CD4-positive, alpha-beta memory T cell (primary cell): ENCODE results near the gene XRRA1. TPM values are rescaled to one million over a fixed set of nuclear protein-coding genes. Genes with fewer than 3 reads are reported as not detected.

ENCODE experiments used
- CTCF ChIA-PET: fragments of 350-600 bp; sonication (Branson Sonifier 250); formaldehyde crosslinking; loops from one replicate; lab custom pipeline; 2021; ENCODE audit warnings: inconsistent platforms; ENCODE audit not compliant: partially characterized antibody; lab: Charles Lee
- POLR2A ChIA-PET: fragments of 350-600 bp; sonication (Branson Sonifier 250); formaldehyde crosslinking; loops from one replicate; lab custom pipeline; 2021; ENCODE audit not compliant: partially characterized antibody; lab: Charles Lee
- DNase-seq, 5 donors: peaks; one replicate each; pipeline versions ENCODE4 v3.0.0 to v3.0.0-alpha.2; 2020 to 2022; ENCODE audit warnings: mixed read lengths in 1 of 5
- H3K27ac ChIP-seq: one replicate; pipeline ENCODE4 v1.7.0; 2013; ENCODE audit warnings: low read depth, low read length
- H3K27me3 ChIP-seq: 2 replicates; pipeline ENCODE4 v1.7.0; 2013; ENCODE audit warnings: mild to moderate bottlenecking, low read length, moderate library complexity; ENCODE audit not compliant: insufficient read depth
- H3K36me3 ChIP-seq: 2 replicates; pipeline ENCODE4 v1.7.0; 2013; ENCODE audit warnings: mild to moderate bottlenecking, low read length, moderate library complexity; ENCODE audit not compliant: insufficient read depth
- H3K4me1 ChIP-seq: 2 replicates; pipeline ENCODE4 v1.7.0; 2013; ENCODE audit warnings: mild to moderate bottlenecking, low read length, moderate library complexity; ENCODE audit not compliant: insufficient read depth
- H3K4me3 ChIP-seq, 2 donors: one replicate each; pipeline ENCODE4 v1.7.0; 2013; ENCODE audit warnings: low read length in 2 of 2, mild to moderate bottlenecking in 1 of 2
- H3K9me3 ChIP-seq, 2 donors: one replicate each; pipeline ENCODE4 v1.7.0; 2013; ENCODE audit warnings: low read length in 2 of 2, control low read depth in 1 of 2; ENCODE audit not compliant: control insufficient read depth in 1 of 2
- H3K27ac Mint-ChIP-seq, 7 donors: one replicate each; pipeline ENCODE4 v1.8.0; 2020 to 2021; ENCODE audit warnings: mixed read lengths in 7 of 7, mild to moderate bottlenecking in 6 of 7, inconsistent platforms in 3 of 7, moderate library complexity in 3 of 7
- H3K27me3 Mint-ChIP-seq, 2 donors: one replicate each; pipeline ENCODE4 v1.8.0; 2020 to 2021; ENCODE audit warnings: mixed read lengths in 2 of 2
- H3K36me3 Mint-ChIP-seq, 2 donors: one replicate each; pipeline ENCODE4 v1.8.0; 2020 to 2021; ENCODE audit warnings: mixed read lengths in 2 of 2, inconsistent platforms in 1 of 2, mild to moderate bottlenecking in 1 of 2
- H3K4me1 Mint-ChIP-seq, 4 donors: one replicate each; pipeline ENCODE4 v1.8.0; 2020 to 2021; ENCODE audit warnings: mixed read lengths in 4 of 4, mild to moderate bottlenecking in 1 of 4
- H3K4me3 Mint-ChIP-seq, 8 donors: one replicate each; pipeline ENCODE4 v1.8.0; 2020 to 2021; ENCODE audit warnings: mixed read lengths in 8 of 8, mild to moderate bottlenecking in 7 of 8, moderate library complexity in 6 of 8, inconsistent platforms in 3 of 8
- H3K9me3 Mint-ChIP-seq, 8 donors: one replicate each; pipeline ENCODE4 v1.8.0; 2020 to 2021; ENCODE audit warnings: mixed read lengths in 8 of 8, mild to moderate bottlenecking in 5 of 8, inconsistent platforms in 3 of 8, moderate library complexity in 1 of 8
- intact Hi-C: fragments of 100-400 bp; cut with micrococcal nuclease; formaldehyde crosslinking; loops from one replicate; pipeline ENCODE4 v1.15.1; 2023
- polyA plus RNA-seq, 2 donors: library from polyadenylated mRNA; unstranded; fragments of 300-500 nt; fragmentation: Illumina TruSeq; gene quantifications; one replicate each; pipeline ENCODE4 v1.2.3, GENCODE V29; 2021
- total RNA-seq, 2 experiments: library from RNA; stranded (reverse); gene quantifications; one replicate each; pipeline ENCODE4 v1.2.3, GENCODE V29; 2021

The XRRA1 gene
- total and polyA plus RNA-seq, 4 experiments from 2014 or later, result 4.1 to 21.1 (median 12.9) TPM

DNA sequence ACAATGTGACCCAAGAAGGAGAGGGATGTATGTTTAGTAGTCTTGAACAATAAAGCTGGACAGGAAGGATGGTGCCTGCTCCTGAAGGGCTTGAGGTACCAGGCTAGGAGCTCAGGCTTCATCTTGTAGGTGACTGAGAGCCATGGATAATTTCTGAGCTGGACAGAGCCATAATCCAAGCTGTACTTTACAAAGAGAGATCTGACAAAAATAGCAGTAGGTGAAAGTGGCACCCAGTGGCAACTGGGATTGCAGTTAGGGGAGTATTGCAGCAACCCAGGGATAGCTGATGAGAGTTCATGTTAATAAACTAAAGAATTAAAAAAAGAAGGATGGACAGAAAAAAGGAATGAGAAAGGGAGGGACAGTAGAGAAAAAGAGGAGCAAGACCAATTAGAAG is 7.4 kb downstream of the XRRA1 start:
- POLR2A ChIA-PET, result interaction anchor here (0.6 kb wide), 1 partner anchor 9 kb away, joined by 4 read pairs; no protein-coding TSS in a partner anchor
- Mint-ChIP-seq H3K9me3 (no peaks in the 10 kb centered on the region), H3K4me3 (no peak overlapping the region), H3K27me3 (no peaks in the 10 kb centered on the region), H3K27ac (peak overlapping the region in 1 of 7 donors; percentile 6), H3K4me1 (peaks cover 0 to 43% (median 7%) of the 10 kb centered on the region in 4 donors), H3K36me3 (peaks cover 30 to 48% of the 10 kb centered on the region in 2 donors)
- Histone ChIP-seq H3K4me1 (no peaks in the 10 kb centered on the region), H3K27me3 (no peaks in the 10 kb centered on the region), H3K4me3 (no peak overlapping the region), H3K27ac (no peak overlapping the region), H3K36me3 (peaks cover 7% of the 10 kb centered on the region), H3K9me3 (no peaks in the 10 kb centered on the region)
- CTCF ChIA-PET, result interaction anchor here (1.6 to 4.6 kb wide), 2 partner anchors 11 to 331 kb away, joined by 3 to 30 read pairs; no protein-coding TSS in a partner anchor
- DNase-seq, result no peak
- intact Hi-C loops, result loop anchor here (10.0 kb wide), 1 partner anchor 547 kb away; the partner anchor contains the start of gene PGM2L1

DNA sequence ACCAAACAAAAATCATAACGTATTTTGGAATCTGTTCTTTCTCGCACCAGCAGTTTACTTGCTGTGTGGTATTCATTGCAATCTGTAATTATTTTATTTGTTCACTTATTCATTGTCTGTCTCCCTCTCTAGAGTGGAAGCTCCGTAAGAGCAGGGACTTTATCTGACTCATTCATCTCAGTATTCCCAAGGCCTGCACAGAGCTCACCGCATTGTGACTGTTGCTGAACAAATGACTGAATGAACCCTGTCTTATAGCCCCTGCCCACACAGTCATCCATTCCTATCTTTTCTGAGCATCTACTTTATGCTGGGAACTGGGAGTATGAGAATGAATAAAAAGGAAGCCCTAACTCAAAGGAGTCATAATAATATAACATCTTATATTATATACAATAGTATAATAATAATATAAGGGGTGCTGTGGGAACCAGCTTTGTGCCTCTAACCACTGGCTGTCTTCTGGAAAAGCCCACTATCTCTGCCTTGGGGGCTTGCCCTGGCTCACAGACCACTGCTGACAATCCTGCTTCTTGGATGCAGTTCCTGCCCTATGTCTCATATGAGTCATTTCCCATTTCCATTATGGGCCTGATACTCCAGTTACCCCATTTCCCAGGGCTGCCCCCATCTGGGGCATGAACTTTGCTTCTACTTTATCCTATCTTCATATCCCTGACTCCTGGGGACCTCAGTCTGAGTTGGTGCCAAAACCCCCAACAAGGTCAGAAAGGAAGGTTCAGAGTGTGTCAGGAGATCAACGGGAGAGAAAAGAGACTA is 11.0 kb downstream of the XRRA1 start:
- Mint-ChIP-seq H3K36me3 (peaks cover 51 to 61% of the 10 kb centered on the region in 2 donors), H3K4me3 (no peak overlapping the region), H3K9me3 (no peaks in the 10 kb centered on the region), H3K27ac (no peak overlapping the region), H3K27me3 (no peaks in the 10 kb centered on the region), H3K4me1 (peaks cover 0 to 22% (median 5%) of the 10 kb centered on the region in 4 donors)
- H3K4me1 ChIP-seq, result no peaks in the 10 kb centered on the region
- peaks cover 17% of the 10 kb centered on the region for H3K36me3 ChIP-seq
- H3K4me3 ChIP-seq, result no peak overlapping the region
- DNase-seq, result no peak
- intact Hi-C loops, result no loop called here
- no peak overlapping the region for H3K27ac ChIP-seq
- ChIA-PET POLR2A (interaction anchor here (0.6 kb wide), 1 partner anchor 70 kb away, joined by 4 read pairs; no protein-coding TSS in a partner anchor), CTCF (interaction anchor here (1.1 kb wide), 2 partner anchors 13 to 203 kb away, joined by 3 read pairs; no protein-coding TSS in a partner anchor)
- H3K9me3 ChIP-seq, result no peaks in the 10 kb centered on the region
- H3K27me3 ChIP-seq, result no peaks in the 10 kb centered on the region

DNA sequence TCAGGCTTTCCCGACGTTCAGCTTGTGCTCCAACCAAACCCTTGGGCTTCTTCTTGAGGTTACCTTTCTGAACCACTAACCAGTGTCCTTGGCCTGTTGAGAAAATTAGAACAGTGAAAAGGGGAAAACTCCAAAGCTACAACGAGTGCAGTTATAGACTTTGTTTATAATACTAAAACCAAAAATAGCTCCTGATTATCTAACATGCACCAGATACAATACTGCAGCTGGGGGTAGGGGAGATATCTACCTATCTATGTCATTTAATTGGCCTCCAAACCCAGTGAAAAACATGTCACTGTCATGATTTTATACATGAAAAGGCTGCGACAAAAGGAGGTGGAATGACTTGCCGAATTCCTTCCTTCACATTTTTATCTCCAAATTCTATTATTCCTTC is 11.9 kb downstream of the XRRA1 start:
- Histone ChIP-seq H3K4me1 (no peaks in the 10 kb centered on the region), H3K27me3 (no peaks in the 10 kb centered on the region), H3K9me3 (no peaks in the 10 kb centered on the region), H3K36me3 (peaks cover 17% of the 10 kb centered on the region), H3K4me3 (no peak overlapping the region), H3K27ac (no peak overlapping the region)
- Mint-ChIP-seq H3K4me3 (no peak overlapping the region), H3K27ac (peak overlapping the region in 1 of 7 donors; percentile 9), H3K27me3 (no peaks in the 10 kb centered on the region), H3K9me3 (no peaks in the 10 kb centered on the region), H3K36me3 (peaks cover 52 to 57% of the 10 kb centered on the region in 2 donors), H3K4me1 (peaks cover 0 to 16% (median 4%) of the 10 kb centered on the region in 4 donors)
- ChIA-PET POLR2A (no interaction called here), CTCF (interaction anchor here (1.1 kb wide), 2 partner anchors 12 to 204 kb away, joined by 3 read pairs; no protein-coding TSS in a partner anchor)
- intact Hi-C loops, result no loop called here
- no peak for DNase-seq

DNA sequence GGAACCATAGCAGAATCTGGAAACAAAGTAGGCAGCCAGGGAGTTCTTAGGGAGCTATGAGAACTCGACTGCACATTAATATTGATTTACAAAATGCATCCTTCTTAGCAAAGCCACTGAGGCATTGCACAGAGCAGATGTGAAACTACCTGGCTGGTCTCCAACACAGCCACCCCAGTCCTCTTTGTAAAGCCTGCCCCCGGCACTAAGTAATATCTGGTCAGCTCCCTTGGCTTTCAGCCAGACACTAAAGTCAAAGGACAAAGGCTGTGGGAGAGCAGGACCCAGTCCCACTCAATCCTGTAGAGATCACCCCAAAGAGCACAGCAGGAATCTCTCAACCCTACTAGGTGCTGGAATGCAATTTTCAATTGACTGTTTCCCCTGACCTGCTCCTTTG is 12.8 kb downstream of the XRRA1 start:
- DNase-seq, result no peak
- Mint-ChIP-seq H3K36me3 (peaks cover 48 to 50% of the 10 kb centered on the region in 2 donors), H3K27me3 (no peaks in the 10 kb centered on the region), H3K4me3 (no peak overlapping the region), H3K9me3 (no peaks in the 10 kb centered on the region), H3K4me1 (peaks cover 0 to 11% (median 0%) of the 10 kb centered on the region in 4 donors), H3K27ac (no peak overlapping the region)
- Histone ChIP-seq H3K9me3 (no peaks in the 10 kb centered on the region), H3K27me3 (no peaks in the 10 kb centered on the region), H3K27ac (no peak overlapping the region), H3K4me1 (no peaks in the 10 kb centered on the region), H3K4me3 (no peak overlapping the region), H3K36me3 (peaks cover 17% of the 10 kb centered on the region)
- intact Hi-C loops, result no loop called here
- ChIA-PET CTCF (no interaction called here), POLR2A (no interaction called here)

DNA sequence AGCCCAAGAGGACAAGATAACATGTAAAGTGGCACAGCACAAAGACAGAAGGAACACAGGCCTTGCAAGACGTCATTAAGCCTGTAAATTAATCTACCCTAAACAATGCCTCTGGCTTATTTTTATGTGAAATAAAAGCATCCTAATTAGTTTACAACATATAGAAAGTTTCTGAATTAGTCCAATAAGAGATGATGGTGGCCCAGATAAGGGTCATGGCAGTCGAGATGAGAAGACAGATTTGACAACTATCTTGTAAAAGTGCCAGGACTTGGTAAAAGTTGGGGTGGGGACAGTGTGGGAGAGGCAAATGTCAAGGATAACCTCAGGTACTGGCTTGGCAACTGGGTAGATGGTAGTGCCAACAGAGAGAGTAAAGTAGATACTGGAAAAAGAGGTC is 13.6 kb downstream of the XRRA1 start:
- CTCF ChIA-PET, result interaction anchor here (1.3 to 1.6 kb wide), 2 partner anchors 13 to 269 kb away, joined by 3 read pairs; partner anchors contain the start of genes SPCS2 and XRRA1
- Mint-ChIP-seq H3K4me1 (peaks cover 0 to 9% (median 0%) of the 10 kb centered on the region in 4 donors), H3K4me3 (no peak overlapping the region), H3K9me3 (no peaks in the 10 kb centered on the region), H3K36me3 (peaks cover 46% of the 10 kb centered on the region in 2 donors), H3K27ac (no peak overlapping the region), H3K27me3 (no peaks in the 10 kb centered on the region)
- Histone ChIP-seq H3K9me3 (no peaks in the 10 kb centered on the region), H3K4me3 (no peak overlapping the region), H3K36me3 (peaks cover 17% of the 10 kb centered on the region), H3K27ac (no peak overlapping the region), H3K4me1 (no peaks in the 10 kb centered on the region), H3K27me3 (no peaks in the 10 kb centered on the region)
- intact Hi-C loops, result no loop called here
- DNase-seq, result no peak
- POLR2A ChIA-PET, result no interaction called here

DNA sequence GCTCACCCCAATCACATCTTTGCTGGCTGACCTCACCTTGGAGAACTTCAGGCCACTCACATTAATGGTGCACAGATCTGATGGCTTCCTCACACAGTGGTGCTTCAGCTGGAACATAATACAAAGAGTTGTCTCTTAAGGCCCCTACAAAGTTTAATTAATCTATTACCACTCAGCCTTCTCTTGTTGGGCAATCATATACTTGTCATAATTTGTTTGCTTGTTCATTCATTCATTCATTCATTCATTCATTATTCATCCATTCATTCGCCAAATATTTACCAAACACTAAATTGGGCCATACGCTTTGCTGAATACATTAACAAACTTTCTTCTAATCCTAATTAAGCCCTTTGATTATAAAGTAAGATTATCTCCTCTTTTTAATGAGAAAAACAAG is 15.1 kb downstream of the XRRA1 start:
- Mint-ChIP-seq H3K27me3 (no peaks in the 10 kb centered on the region), H3K4me3 (no peak overlapping the region), H3K4me1 (peaks cover 0 to 5% (median 0%) of the 10 kb centered on the region in 4 donors), H3K27ac (no peak overlapping the region), H3K36me3 (peaks cover 34 to 39% of the 10 kb centered on the region in 2 donors), H3K9me3 (no peaks in the 10 kb centered on the region)
- no peaks in the 10 kb centered on the region for H3K9me3 ChIP-seq
- POLR2A ChIA-PET, result no interaction called here
- DNase-seq, result no peak
- no peak overlapping the region for H3K4me3 ChIP-seq
- no peaks in the 10 kb centered on the region for H3K4me1 ChIP-seq
- intact Hi-C loops, result no loop called here
- H3K27ac ChIP-seq, result no peak overlapping the region
- CTCF ChIA-PET, result interaction anchor here (1.2 to 1.6 kb wide), 3 partner anchors 15 to 315 kb away, joined by 3 read pairs; partner anchors contain the start of genes SPCS2 and XRRA1
- no peaks in the 10 kb centered on the region for H3K27me3 ChIP-seq
- H3K36me3 ChIP-seq, result peaks cover 17% of the 10 kb centered on the region

DNA sequence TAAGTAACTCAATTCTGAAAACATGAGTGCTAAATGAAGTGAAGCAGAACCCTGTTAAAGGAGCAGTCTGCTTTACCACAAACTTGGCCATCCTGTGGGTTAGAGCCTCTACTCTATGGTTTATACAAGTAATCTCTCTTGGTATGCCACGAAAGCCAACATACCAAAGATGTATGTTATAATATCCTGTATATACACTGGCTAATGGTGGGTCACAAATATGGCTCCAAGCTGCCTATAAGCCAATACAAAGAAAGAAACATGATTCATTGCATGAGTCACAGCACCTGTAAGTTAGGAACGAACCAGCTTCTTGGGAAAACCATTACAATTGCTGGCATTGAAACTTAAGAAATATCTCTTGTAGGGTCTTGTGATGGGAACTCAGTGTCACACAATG is 16.1 kb downstream of the XRRA1 start:
- Mint-ChIP-seq H3K9me3 (no peaks in the 10 kb centered on the region), H3K27ac (no peak overlapping the region), H3K4me3 (no peak overlapping the region), H3K27me3 (no peaks in the 10 kb centered on the region), H3K4me1 (peaks cover 0 to 3% (median 0%) of the 10 kb centered on the region in 4 donors), H3K36me3 (peaks cover 26 to 33% of the 10 kb centered on the region in 2 donors)
- Histone ChIP-seq H3K36me3 (peaks cover 17% of the 10 kb centered on the region), H3K4me3 (no peak overlapping the region), H3K9me3 (no peaks in the 10 kb centered on the region), H3K27me3 (no peaks in the 10 kb centered on the region), H3K27ac (no peak overlapping the region), H3K4me1 (no peaks in the 10 kb centered on the region)
- CTCF ChIA-PET, result interaction anchor here (1.0 to 4.4 kb wide), 5 partner anchors 9 to 310 kb away, joined by 3 to 30 read pairs (median 3); no protein-coding TSS in a partner anchor
- intact Hi-C loops, result no loop called here
- POLR2A ChIA-PET, result interaction anchor here (0.6 to 1.0 kb wide), 2 partner anchors 8 to 11 kb away, joined by 4 read pairs; no protein-coding TSS in a partner anchor
- no peak for DNase-seq
